SK-N-SH (cell line): ENCODE data around the gene CNGA4. TPM values are rescaled to one million over a fixed set of nuclear protein-coding genes. Genes with fewer than 3 reads are reported as not detected.

Experiments
- CTCF ChIA-PET: fragments of 300-600, 350-600 bp; formaldehyde crosslinking; extraction: SDS; loops from one replicate; lab custom pipeline; 2021; lab: Yijun Ruan, JAX
- POLR2A ChIA-PET: fragments of 350-600 bp; sonication (Branson Sonifier 250); formaldehyde crosslinking; extraction: SDS; loops from one replicate; lab custom pipeline; 2020; ENCODE audit warnings: antibody characterized with exemption, inconsistent platforms; lab: Yijun Ruan, JAX
- DNase-seq: peaks from one replicate; pipeline ENCODE4 v3.0.0; 2012
- H2AFZ ChIP-seq: fragments of 200-600 bp; sonication (generic); 2 replicates; pipeline ENCODE4 v1.8.1; 2016; ENCODE audit warnings: antibody characterized with exemption, mild to moderate bottlenecking, low read depth
- H3F3A ChIP-seq: fragments of 200-600 bp; sonication (generic); replicated peaks from 2 replicates; pipeline ENCODE3; 2016; ENCODE audit warnings: antibody characterized with exemption, mild to moderate bottlenecking; ENCODE audit not compliant: insufficient read depth
- H3K27ac ChIP-seq, 2 experiments: fragments of 200-500 bp in 1 of 2; fragments of 200-600 bp in 1 of 2; sonication (Bioruptor generic) in 1 of 2; sonication (generic), shearing (Covaris generic) in 1 of 2; 2 replicates each; pipeline versions ENCODE4 v1.5.1 to v1.6.1; 2014 to 2016; ENCODE audit warnings: low read depth in 2 of 2, inconsistent platforms in 1 of 2, low read length in 1 of 2, mild to moderate bottlenecking in 1 of 2, mixed read lengths in 1 of 2
- H3K27me3 ChIP-seq: fragments of 200-600 bp; sonication (generic), shearing (Covaris generic); 2 replicates; pipeline ENCODE4 v1.6.1; 2016; ENCODE audit warnings: mixed run types; ENCODE audit not compliant: insufficient read depth
- H3K36me3 ChIP-seq, 2 experiments: fragments of 200-500 bp in 1 of 2; fragments of 200-600 bp in 1 of 2; sonication (Bioruptor generic) in 1 of 2; sonication (generic) in 1 of 2; replicated peaks in 1 of 2; 2 replicates each; pipeline versions ENCODE3 to v1.5.1; 2014 to 2016; ENCODE audit warnings: low read length in 1 of 2, mild to moderate bottlenecking in 1 of 2; ENCODE audit not compliant: insufficient read depth in 2 of 2, control insufficient read depth in 1 of 2
- H3K4me1 ChIP-seq, 2 experiments: fragments of 200-500 bp in 1 of 2; fragments of 200-600 bp in 1 of 2; sonication (Bioruptor generic) in 1 of 2; sonication (generic), shearing (Covaris generic) in 1 of 2; 2 replicates each; pipeline versions ENCODE4 v1.5.1 to v1.6.1; 2014 to 2016; ENCODE audit warnings: low read depth in 1 of 2, low read length in 1 of 2, mixed run types in 1 of 2; ENCODE audit not compliant: insufficient read depth in 2 of 2, control insufficient read depth in 1 of 2
- H3K4me2 ChIP-seq: fragments of 200-600 bp; sonication (generic), shearing (Covaris generic); 2 replicates; pipeline ENCODE4 v1.6.1; 2017; ENCODE audit warnings: mixed run types
- H3K4me3 ChIP-seq, 2 experiments: fragments of 200-500 bp in 1 of 2; fragments of 200-600 bp in 1 of 2; sonication (Bioruptor generic) in 1 of 2; sonication (generic), shearing (Covaris generic) in 1 of 2; 2 replicates each; pipeline versions ENCODE4 v1.5.1 to v1.8.1; 2014 to 2016; ENCODE audit warnings: low read depth in 2 of 2, inconsistent platforms in 1 of 2, low read length in 1 of 2, mild to moderate bottlenecking in 1 of 2, mixed read lengths in 1 of 2, moderate library complexity in 1 of 2
- H3K79me2 ChIP-seq: fragments of 200-600 bp; sonication (generic); 2 replicates; pipeline ENCODE4 v1.8.1; 2017; ENCODE audit warnings: mild to moderate bottlenecking; ENCODE audit not compliant: insufficient read depth
- H3K9ac ChIP-seq: fragments of 200-600 bp; sonication (generic); 2 replicates; pipeline ENCODE4 v1.6.1; 2017; ENCODE audit warnings: mixed run types
- H3K9me2 ChIP-seq: fragments of 200-600 bp; sonication (generic); 2 replicates; pipeline ENCODE4 v1.6.1; 2017; ENCODE audit warnings: mixed run types
- H3K9me3 ChIP-seq: fragments of 200-600 bp; sonication (generic); 2 replicates; pipeline ENCODE4 v1.6.1; 2017; ENCODE audit warnings: mixed run types, mild to moderate bottlenecking, moderate library complexity
- H4K20me1 ChIP-seq: fragments of 200-600 bp; sonication (generic); 2 replicates; pipeline ENCODE4 v1.6.1; 2017; ENCODE audit warnings: mild to moderate bottlenecking, mixed run types; ENCODE audit not compliant: insufficient read depth
- CHD2 ChIP-seq: fragments of 150-350 bp; IDR thresholded peaks from 2 replicates; pipeline ENCODE4 v1.6.1; 2018; ENCODE audit warnings: low read length; ENCODE audit not compliant: partially characterized antibody
- CTCF ChIP-seq: fragments of 200-600 bp; sonication (generic); IDR thresholded peaks from 2 replicates; pipeline ENCODE4 v1.6.1; 2017; ENCODE audit warnings: antibody characterized with exemption, mild to moderate bottlenecking, moderate library complexity
- ELF1 ChIP-seq: IDR thresholded peaks from 2 replicates; pipeline ENCODE4 v1.4.0; 2012
- EP300 ChIP-seq, 2 experiments: IDR thresholded peaks; 2 replicates each; pipeline versions ENCODE4 v1.4.0 to v1.6.1; 2012; ENCODE audit warnings: borderline replicate concordance in 1 of 2, low read depth in 1 of 2, low read length in 1 of 2
- FOSL2 ChIP-seq: IDR thresholded peaks from 2 replicates; pipeline ENCODE4 v1.4.0; 2012; ENCODE audit warnings: low read depth, mild to moderate bottlenecking, moderate library complexity, borderline replicate concordance
- FOXM1 ChIP-seq: IDR thresholded peaks from 2 replicates; pipeline ENCODE4 v1.4.0; 2012; ENCODE audit warnings: low read depth, mild to moderate bottlenecking
- GABPA ChIP-seq: IDR thresholded peaks from 2 replicates; pipeline ENCODE4 v1.4.0; 2012; ENCODE audit warnings: low read depth, mild to moderate bottlenecking
- JUND ChIP-seq: IDR thresholded peaks from 2 replicates; pipeline ENCODE4 v1.4.0; 2012
- MAX ChIP-seq: IDR thresholded peaks from 2 replicates; pipeline ENCODE4 v1.4.0; 2012; ENCODE audit warnings: low read depth
- MEF2A ChIP-seq: IDR thresholded peaks from 2 replicates; pipeline ENCODE4 v1.4.0; 2012; ENCODE audit warnings: low read depth, borderline replicate concordance
- MXI1 ChIP-seq: IDR thresholded peaks from 2 replicates; pipeline ENCODE4 v1.6.1; 2012; ENCODE audit warnings: mild to moderate bottlenecking, low read depth, low read length, improper control_type of control experiment
- NFIC ChIP-seq: IDR thresholded peaks from 2 replicates; pipeline ENCODE4 v1.4.0; 2012; ENCODE audit warnings: borderline replicate concordance
- POLR2AphosphoS5 ChIP-seq: IDR thresholded peaks from 2 replicates; pipeline ENCODE4 v1.6.1; 2012; ENCODE audit warnings: low read depth, low read length
- RAD21 ChIP-seq: IDR thresholded peaks from 2 replicates; pipeline ENCODE4 v1.6.1; 2012; ENCODE audit warnings: mild to moderate bottlenecking, low read length
- RCOR1 ChIP-seq: fragments of 150-350 bp; IDR thresholded peaks from 2 replicates; pipeline ENCODE4 v1.6.1; 2017; ENCODE audit warnings: antibody characterized with exemption, low read length
- RXRA ChIP-seq: IDR thresholded peaks from 2 replicates; pipeline ENCODE4 v1.4.0; 2012; ENCODE audit warnings: low read depth, mild to moderate bottlenecking, borderline replicate concordance
- SIN3A ChIP-seq: IDR thresholded peaks from 2 replicates; pipeline ENCODE4 v1.6.1; 2012; ENCODE audit warnings: low read depth, mild to moderate bottlenecking, low read length, moderate library complexity, borderline replicate concordance
- SMC3 ChIP-seq: IDR thresholded peaks from 2 replicates; pipeline ENCODE4 v1.6.1; 2012; ENCODE audit warnings: low read depth, low read length, improper control_type of control experiment
- TAF1 ChIP-seq: IDR thresholded peaks from 2 replicates; pipeline ENCODE4 v1.6.1; 2012; ENCODE audit warnings: low read depth, mild to moderate bottlenecking, low read length, moderate library complexity, borderline replicate concordance
- USF1 ChIP-seq: IDR thresholded peaks from 2 replicates; pipeline ENCODE4 v1.4.0; 2012; ENCODE audit warnings: low read depth, borderline replicate concordance
- WGBS: methylation state at CpG from one replicate; pipeline ENCODE4 v1.1.6; 2017; ENCODE audit warnings: low lambda C conversion rate; 5-methylcytosine and 5-hydroxymethylcytosine counted together
- polyA plus RNA-seq, 3 experiments: library from polyadenylated mRNA; depleted of rRNA; stranded (reverse); fragments of >200 nt; gene quantifications; 2 replicates each; pipeline ENCODE4 v1.2.3, GENCODE V29; 2012

The CNGA4 gene
- polyA plus RNA-seq, 1 of the 3 experiments (the other 2 are of a cell fraction), result 0.13 TPM

- DNase-seq, result no peak
- H3K4me3 ChIP-seq, result no peak overlapping the region
- H3K4me1 ChIP-seq, result no peaks in the 10 kb centered on the region
- 94% methylated on average over 19 of the region's 19 CpGs for WGBS
- ChIA-PET POLR2A (no interaction called here), CTCF (interaction anchor here (1.3 kb wide), 1 partner anchor 145 kb away, joined by 3 read pairs; no protein-coding TSS in a partner anchor)
- no peak overlapping the region for H2AFZ ChIP-seq
- H3K9me2 ChIP-seq, result no peaks in the 10 kb centered on the region
- no peaks in the 10 kb centered on the region for H3F3A ChIP-seq
- no peak overlapping the region for H3K27ac ChIP-seq
- H3K36me3 ChIP-seq, result peaks cover 29 to 85% of the 10 kb centered on the region in 2 experiments
- TF ChIP-seq USF1 (no peak), NFIC (no peak), TAF1 (no peak), MAX (no peak), ELF1 (no peak), GABPA (no peak), SMC3 (no peak), SIN3A (no peak), FOSL2 (no peak), MXI1 (no peak), RAD21 (no peak), CTCF (no peak), JUND (no peak), CHD2 (no peak), MEF2A (no peak), FOXM1 (no peak), POLR2AphosphoS5 (no peak), RCOR1 (no peak), RXRA (no peak), EP300 (IDR thresholded peaks at IDR 0.05; ENCODE audit: borderline replicate concordance in 1 of 2, low read depth in 1 of 2, low read length in 1 of 2) (no peak)
- peaks cover 4% of the 10 kb centered on the region; the same call in 1 of the 2 replicates for H4K20me1 ChIP-seq
- no peak overlapping the region for H3K9ac ChIP-seq
- no peaks in the 10 kb centered on the region for H3K27me3 ChIP-seq
- no peaks in the 10 kb centered on the region for H3K9me3 ChIP-seq
- H3K4me2 ChIP-seq, result no peak overlapping the region
- no peaks in the 10 kb centered on the region for H3K79me2 ChIP-seq
Measured at GRCh38 chr11:6217722-6218121, 21.2 kb upstream of the CNGA4 start.
